HL-60 (cell line): ENCODE data around the gene WDR6.

Source experiments
- DNase-seq, 2 experiments: peaks; one replicate each; pipeline ENCODE4 v3.0.0-alpha.2; 2010 to 2020; ENCODE audit warnings: low read depth in 1 of 2, low spot score in 1 of 2
- H3K27ac ChIP-seq: fragments of 250-450 bp; sonication (Bioruptor Pico); replicated peaks from 2 replicates; pipeline ENCODE4 v1.5.1; 2020; ENCODE audit warnings: mild to moderate bottlenecking, moderate library complexity
- H3K27me3 ChIP-seq: fragments of 250-450 bp; sonication (Bioruptor Pico); 2 replicates; pipeline ENCODE4 v1.5.1; 2021; ENCODE audit warnings: mild to moderate bottlenecking, moderate library complexity; ENCODE audit not compliant: insufficient read depth, poor library complexity, severe bottlenecking
- H3K4me3 ChIP-seq: replicated peaks from 2 replicates; pipeline ENCODE4 v1.5.1; 2011; ENCODE audit warnings: mild to moderate bottlenecking, control low read depth, low read length; ENCODE audit not compliant: insufficient read depth
- CTCF ChIP-seq: IDR thresholded peaks from one replicate; pipeline ENCODE4 v1.5.1; 2011; ENCODE audit warnings: low read length, control low read depth, inconsistent platforms; ENCODE audit not compliant: insufficient read depth
- GABPA ChIP-seq: IDR thresholded peaks from 2 replicates; pipeline ENCODE4 v1.6.1; 2012; ENCODE audit warnings: low read depth
- POLR2AphosphoS5 ChIP-seq: IDR thresholded peaks from 2 replicates; pipeline ENCODE4 v1.6.1; 2012; ENCODE audit warnings: low read depth
- REST ChIP-seq: IDR thresholded peaks from 2 replicates; pipeline ENCODE4 v1.6.1; 2012; ENCODE audit warnings: low read depth; ENCODE audit not compliant: insufficient replicate concordance
- SPI1 ChIP-seq: IDR thresholded peaks from 2 replicates; pipeline ENCODE4 v1.6.1; 2012; ENCODE audit warnings: low read depth, mild to moderate bottlenecking, borderline replicate concordance

The WDR6 gene

GRCh38 chr3:49032646-49033304 is 25.6 kb downstream of the WDR6 start:
- DNase-seq = no peak
- TF ChIP-seq REST = no peak
- TF ChIP-seq SPI1 = no peak
- no peak for TF ChIP-seq GABPA
- no peak for TF ChIP-seq POLR2AphosphoS5
- no peak for TF ChIP-seq CTCF
- H3K27me3 ChIP-seq = no peaks in the 10 kb centered on the region
- no peak overlapping the region for H3K27ac ChIP-seq
- H3K4me3 ChIP-seq = no peak overlapping the region

- DNase-seq = no peak
- Histone ChIP-seq H3K27ac (no peak overlapping the region), H3K4me3 (no peak overlapping the region), H3K27me3 (no peaks in the 10 kb centered on the region)
- TF ChIP-seq CTCF (no peak), SPI1 (no peak), POLR2AphosphoS5 (no peak), REST (no peak), GABPA (no peak)
Measured at GRCh38 chr3:49034650-49035049, 27.5 kb downstream of the WDR6 start.

GRCh38 chr3:49035281-49035680 is 28.1 kb downstream of the WDR6 start:
- peak; percentile 67; the same call in 1 of the 2 replicates for TF ChIP-seq SPI1
- TF ChIP-seq POLR2AphosphoS5 = no peak
- no peak for TF ChIP-seq CTCF
- TF ChIP-seq GABPA = no peak
- no peaks in the 10 kb centered on the region for H3K27me3 ChIP-seq
- no peak for DNase-seq
- no peak overlapping the region for H3K27ac ChIP-seq
- no peak overlapping the region for H3K4me3 ChIP-seq

GRCh38 chr3:49053543-49053942 is 46.4 kb downstream of the WDR6 start:
- no peak for TF ChIP-seq GABPA
- no peak for TF ChIP-seq REST
- no peak for TF ChIP-seq CTCF
- TF ChIP-seq SPI1 = peak; percentile 67; the same call in 1 of the 2 replicates
- no peak for TF ChIP-seq POLR2AphosphoS5
- DNase-seq = peak in 1 of 2 experiments; percentile 14
- Histone ChIP-seq H3K27me3 (no peaks in the 10 kb centered on the region), H3K27ac (peak overlapping the region; percentile 13; the same call in 1 of the 2 replicates), H3K4me3 (no peak overlapping the region)
